Cortex of kidney (tissue), 1 donor: ENCODE results near the gene ACOD1.
"Not testable (repeated sequence)": the region's sequence is repeated elsewhere in the genome, so short reads cannot be mapped to it uniquely, and the experiment has no call there.

ENCODE experiments used
- DNase-seq: peaks from one replicate; lab custom pipeline; 2025; lab: John Stamatoyannopoulos, UW

ACOD1 gene

GRCh38 chr13:76953968-76954367, 5.7 kb downstream of the ACOD1 start:
- DNase-seq = no peak

DNA sequence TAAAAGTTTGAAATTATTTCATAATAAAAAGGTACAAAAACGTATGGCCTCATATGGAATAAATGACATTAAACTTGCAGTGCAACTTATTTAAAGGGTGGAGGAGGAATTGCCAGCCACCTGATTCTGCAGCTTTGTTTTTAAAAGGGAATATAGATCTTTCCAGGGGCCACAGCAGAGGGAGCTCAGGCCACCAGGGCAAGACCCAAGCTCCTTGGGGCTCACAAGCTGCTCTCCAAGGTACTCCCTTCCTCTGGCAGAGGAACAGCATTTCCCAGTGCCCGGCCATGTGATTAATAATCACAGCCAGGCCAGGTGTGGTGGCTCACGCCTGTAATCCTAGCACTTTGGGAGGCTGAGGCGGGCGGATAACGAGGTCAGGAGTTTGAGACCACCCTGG, 6.2 kb downstream of the ACOD1 start:
- no peak for DNase-seq

DNA sequence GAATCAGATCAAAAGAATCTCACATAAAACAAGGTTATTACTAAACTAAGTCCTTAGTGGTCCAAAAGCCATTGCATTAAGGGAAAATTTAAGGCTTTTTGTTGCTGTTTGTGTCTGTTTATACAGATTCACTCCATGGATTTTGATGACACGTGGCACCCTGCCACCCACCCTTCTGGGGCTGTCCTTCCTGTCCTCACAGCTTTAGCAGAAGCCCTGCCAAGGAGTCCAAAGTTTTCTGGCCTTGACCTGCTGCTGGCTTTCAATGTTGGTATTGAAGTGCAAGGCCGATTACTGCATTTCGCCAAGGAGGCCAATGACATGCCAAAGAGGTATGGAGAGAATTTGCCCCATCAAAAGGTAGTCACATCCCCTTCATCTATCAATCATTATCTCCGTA, 6.9 kb downstream of the ACOD1 start:
- DNase-seq = no peak

- DNase-seq = no peak
Measured at GRCh38 chr13:76955661-76956060, 7.3 kb downstream of the ACOD1 start.

DNA sequence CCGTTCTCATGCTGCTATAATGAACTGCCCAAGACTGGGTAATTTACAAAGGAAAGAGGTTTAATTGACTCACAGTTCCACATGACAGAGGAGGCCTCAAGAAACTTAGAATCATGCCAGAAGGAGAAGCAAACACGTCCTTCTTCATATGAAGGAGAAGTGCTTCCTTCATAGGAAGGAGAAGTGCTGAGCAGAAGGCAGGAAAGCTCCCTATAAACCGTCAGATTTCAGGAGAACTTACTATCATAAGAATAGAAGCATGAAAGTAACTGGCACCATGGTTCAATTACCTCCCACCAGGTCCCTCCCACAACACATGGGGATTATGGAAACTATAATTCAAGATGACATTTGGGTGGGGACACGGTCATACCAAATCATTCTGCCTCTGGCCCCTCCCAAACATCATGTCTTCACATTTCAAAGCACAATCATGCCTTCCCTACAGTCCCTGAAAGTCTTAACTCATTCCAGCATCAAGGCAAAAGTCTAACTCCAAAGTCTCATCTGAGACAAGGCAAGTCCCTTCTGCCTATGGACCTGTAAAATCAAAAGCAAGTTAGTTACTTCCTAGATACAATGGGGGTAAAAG, 10.6 kb downstream of the ACOD1 start:
- DNase-seq = no peak

DNA sequence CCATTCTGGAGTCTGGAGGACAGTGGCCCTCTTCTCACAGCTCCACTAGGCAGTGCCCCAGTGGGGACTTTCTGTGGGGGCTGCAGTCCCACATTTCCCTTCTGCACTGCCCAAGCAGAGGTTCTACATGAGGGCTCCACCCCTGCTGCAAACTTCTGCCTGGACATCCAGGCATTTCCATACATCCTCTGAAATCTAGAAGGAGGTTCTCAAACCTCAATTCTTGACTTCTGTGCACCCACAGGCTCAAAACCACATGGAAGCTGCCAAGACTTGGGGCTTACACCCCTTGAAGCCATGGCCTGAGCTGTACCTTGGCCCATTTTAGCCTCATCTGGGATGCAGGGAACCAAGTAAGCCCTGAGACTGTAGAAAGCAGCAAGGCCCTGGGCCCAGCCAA, 11.4 kb downstream of the ACOD1 start:
- DNase-seq = not testable (repeated sequence)

- DNase-seq = no peak
Measured at GRCh38 chr13:76965759-76966421, 17.6 kb downstream of the ACOD1 start.

DNA sequence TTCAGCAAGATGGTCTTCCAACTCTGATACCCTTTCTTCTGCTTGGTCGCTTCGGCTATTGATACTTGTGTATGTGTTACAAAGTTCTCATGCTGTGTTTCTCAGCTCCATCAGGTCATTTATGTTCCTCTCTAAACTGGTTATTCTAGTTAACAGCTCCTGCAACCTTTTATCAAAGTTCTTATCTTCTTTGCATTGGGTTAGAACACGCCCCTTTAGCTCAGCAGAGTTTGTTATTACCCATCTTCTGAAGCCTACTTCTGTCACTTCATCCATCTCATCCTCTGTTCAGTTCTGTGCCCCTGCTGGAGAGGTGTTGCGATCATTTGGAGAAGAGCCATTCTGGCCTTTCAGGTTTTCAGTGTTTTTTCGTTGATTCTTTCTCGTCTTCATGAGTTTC, 18.7 kb downstream of the ACOD1 start:
- DNase-seq = no peak

DNA sequence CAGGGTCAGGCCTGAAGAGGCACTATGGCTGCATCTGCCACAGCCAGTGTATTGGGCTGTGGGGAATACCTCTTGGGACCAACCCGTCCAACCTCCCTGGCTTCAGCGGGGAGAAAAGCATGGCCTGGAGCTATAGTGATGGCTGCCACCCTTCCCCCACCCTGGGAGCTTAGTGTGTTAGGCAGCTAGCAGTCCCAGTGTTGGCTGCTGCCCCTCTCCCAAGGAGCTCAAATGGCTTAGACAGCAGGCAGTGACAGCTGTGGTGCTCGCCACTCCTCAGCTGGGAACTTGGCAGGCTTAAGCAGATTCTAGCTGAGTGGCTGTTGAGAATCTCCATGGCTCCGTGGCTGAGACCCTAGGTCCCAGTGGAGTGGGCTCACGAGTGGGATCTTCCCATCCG, 19.7 kb downstream of the ACOD1 start:
- DNase-seq = no peak

- DNase-seq = no peak
Measured at GRCh38 chr13:76969488-76970365, 21.4 kb downstream of the ACOD1 start.

- no peak for DNase-seq
Measured at GRCh38 chr13:76971215-76971614, 22.9 kb downstream of the ACOD1 start.

DNA sequence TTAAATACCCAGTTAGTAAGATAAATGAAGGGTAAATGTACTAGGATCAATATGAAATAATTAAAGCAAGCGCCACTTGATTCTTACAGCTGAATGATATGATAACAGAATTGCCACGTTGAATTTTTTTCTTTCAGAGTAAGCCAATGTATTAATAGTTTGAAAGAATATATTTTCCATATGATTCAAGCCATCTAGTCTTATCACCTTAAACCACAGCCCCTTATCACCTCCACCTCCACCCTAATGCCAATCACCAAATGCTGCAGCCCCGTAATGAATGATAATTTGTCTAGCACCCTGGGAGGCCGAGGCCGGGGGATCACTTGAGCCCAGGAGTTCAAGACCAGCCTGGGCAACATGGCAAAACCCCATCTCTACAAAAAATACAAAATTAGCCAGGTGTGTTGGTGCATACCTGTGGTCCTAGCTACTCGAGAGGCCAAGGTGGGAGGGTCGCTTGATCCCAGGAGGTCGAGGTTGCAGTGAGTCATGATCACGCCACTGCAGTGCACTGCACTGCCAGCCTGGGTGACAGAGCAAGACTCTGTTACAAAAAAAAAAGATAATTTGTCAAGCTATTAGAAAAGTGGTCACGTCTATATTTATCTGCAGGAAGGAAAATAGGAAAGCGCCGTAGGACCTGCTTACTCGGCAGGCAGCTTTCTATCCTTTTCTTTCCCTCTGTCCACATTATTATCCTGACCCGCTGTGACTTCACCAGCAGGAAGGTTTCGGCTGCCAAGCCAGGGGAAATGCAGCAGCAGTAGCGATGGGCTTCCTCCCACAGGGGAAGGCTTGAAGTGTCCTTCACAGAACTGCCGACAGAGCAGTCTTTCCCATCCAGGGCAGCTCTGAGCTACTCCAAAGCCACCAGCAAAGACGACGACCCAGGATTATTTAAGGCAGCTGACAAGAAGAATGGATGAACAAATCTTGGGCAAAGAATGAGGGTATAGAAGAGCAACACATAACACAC, 23.8 kb downstream of the ACOD1 start:
- no peak for DNase-seq

- no peak for DNase-seq
Measured at GRCh38 chr13:76973920-76974617, 25.8 kb downstream of the ACOD1 start.

GRCh38 chr13:76974618-76974975, 26.3 kb downstream of the ACOD1 start:
- no peak for DNase-seq

DNA sequence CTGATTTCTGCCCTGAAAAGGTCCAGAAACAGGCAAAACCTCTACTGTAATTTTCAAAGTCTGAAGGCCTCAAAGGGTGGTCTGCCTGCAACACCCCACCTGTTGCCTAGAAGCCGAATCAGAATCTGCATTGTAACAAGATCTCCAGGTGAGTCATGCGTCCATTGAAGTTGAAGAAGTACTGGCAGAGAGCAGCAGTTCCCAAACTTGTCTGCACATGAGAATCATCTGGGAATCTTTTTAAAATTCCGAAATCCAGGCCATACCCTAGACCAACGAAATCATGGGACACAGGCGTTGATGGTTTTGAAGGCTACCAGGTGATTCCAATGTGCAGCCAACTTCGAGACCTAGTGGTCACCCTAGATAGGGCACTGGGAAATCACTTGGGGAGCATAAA, 27.6 kb downstream of the ACOD1 start:
- DNase-seq = no peak

DNA sequence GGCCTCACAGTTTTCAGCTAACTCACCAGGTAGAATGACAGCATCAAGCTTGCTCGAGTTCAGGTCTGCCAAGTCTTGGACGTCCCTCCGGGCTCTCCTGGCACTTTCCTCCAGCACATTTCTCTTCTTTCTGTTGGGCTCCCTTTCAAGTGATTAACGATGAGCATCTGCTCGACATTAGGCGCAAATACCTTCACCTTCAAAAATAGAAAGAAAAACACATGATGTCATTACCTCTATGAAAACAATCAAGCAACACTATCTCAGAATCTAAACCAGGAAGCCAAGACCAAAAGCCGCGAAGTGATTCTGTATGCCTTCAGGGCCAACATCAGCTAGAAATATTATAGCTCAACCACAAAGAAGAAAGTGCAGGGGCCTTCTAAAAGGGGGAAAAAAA, 28.2 kb downstream of the ACOD1 start:
- no peak for DNase-seq

DNA sequence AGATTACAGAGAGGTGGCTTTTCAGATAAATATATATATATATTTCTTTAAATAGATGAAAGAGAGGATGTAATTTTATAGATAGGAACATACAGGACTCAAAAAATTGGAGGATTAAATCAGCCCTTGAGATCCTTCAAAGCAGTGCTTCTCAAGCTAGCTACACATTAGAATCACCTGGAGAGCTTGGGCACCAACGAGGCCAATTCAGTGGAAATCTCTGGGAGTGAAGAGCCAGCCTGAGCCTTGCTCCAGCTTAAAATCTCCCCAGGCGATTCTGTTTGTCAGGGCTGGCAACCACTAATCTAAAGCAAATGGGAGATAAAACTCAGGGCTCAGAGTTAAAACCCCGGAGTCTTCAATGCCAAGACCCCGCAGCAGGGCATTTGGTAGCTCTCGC, 28.6 kb downstream of the ACOD1 start:
- no peak for DNase-seq

- DNase-seq = no peak
Measured at GRCh38 chr13:76980075-76980718, 31.9 kb downstream of the ACOD1 start.

DNA sequence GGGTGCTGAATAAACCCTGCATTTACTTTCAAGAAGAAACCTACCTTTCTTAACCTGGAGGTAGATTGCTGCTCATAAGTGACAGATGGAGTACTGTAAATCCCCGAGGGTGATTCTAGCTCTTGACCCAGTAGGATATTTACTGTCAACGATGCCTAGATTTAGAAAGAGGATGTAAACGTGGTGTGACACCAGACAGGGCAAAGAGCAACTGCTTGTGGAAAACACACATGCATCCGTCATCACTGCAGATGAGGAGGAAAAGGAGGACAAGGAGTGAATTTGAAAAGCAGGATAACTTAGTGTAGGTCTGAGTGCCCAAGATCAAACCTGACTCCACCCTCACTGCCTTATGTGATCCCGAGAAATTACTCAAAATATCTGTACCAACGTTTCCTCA, 33.8 kb downstream of the ACOD1 start:
- DNase-seq = no peak

- DNase-seq = no peak
Measured at GRCh38 chr13:76983676-76984075, 35.4 kb downstream of the ACOD1 start.

GRCh38 chr13:76991432-76991795, 43.1 kb downstream of the ACOD1 start:
- DNase-seq = no peak
